Hippocampal formation (tissue), 2 donors: ENCODE data around the gene ITPA.
A peak's percentile ranks its signal among the peaks of the same experiment; 100 is the strongest.
"Not testable (repeated sequence)": the region's sequence is repeated elsewhere in the genome, so short reads cannot be mapped to it uniquely, and the experiment has no call there.

ENCODE experiments used
- DNase-seq, 2 donors: peaks; one replicate each; lab custom pipeline; 2025; lab: John Stamatoyannopoulos, UW

ITPA gene

GRCh38 chr20:3202965-3203314 lies 6.4 kb upstream of the ITPA start:
- no peak for DNase-seq

- DNase-seq = no peak
These were observed 5.8 kb upstream of the ITPA start for GRCh38 chr20:3203315-3204123.

GRCh38 chr20:3204124-3204794 lies 5.0 kb upstream of the ITPA start, which contains the start of gene DDRGK1:
DDRGK1 (minus strand) TSS chr20:3204682; CDS start chr20:3204627, 55 bp downstream.
- peak; percentile 75 to 84 for DNase-seq

GRCh38 chr20:3208786-3209256 lies 477 bp upstream of the ITPA start:
- DNase-seq = no peak

GRCh38 chr20:3209946-3210317 lies 634 bp downstream of the ITPA start:
- no peak for DNase-seq

GRCh38 chr20:3210346-3210745 lies 1.0 kb downstream of the ITPA start:
- no peak for DNase-seq

- no peak for DNase-seq
These were observed 3.9 kb downstream of the ITPA start for GRCh38 chr20:3213226-3213625.

GRCh38 chr20:3215359-3215917 lies 6.1 kb downstream of the ITPA start:
- DNase-seq = not testable (repeated sequence)

GRCh38 chr20:3218307-3218988 lies 9.2 kb downstream of the ITPA start:
- DNase-seq = peak in 1 of 2 donors; percentile 10

- no peak for DNase-seq
These were observed 12.3 kb downstream of the ITPA start for GRCh38 chr20:3221398-3222226.

- no peak for DNase-seq
These were observed 13.6 kb downstream of the ITPA start for GRCh38 chr20:3222635-3223600.

- no peak for DNase-seq
These were observed 14.3 kb downstream of the ITPA start for GRCh38 chr20:3223651-3223993.

- DNase-seq = no peak
These were observed 14.8 kb downstream of the ITPA start for GRCh38 chr20:3223994-3224680.

- no peak for DNase-seq
These were observed 15.6 kb downstream of the ITPA start for GRCh38 chr20:3224681-3225421.

GRCh38 chr20:3226093-3226492 lies 16.8 kb downstream of the ITPA start:
- no peak for DNase-seq

- DNase-seq = no peak
These were observed 17.6 kb downstream of the ITPA start for GRCh38 chr20:3226864-3227263.

- DNase-seq = no peak
These were observed 18.2 kb downstream of the ITPA start for GRCh38 chr20:3227506-3227905.

- no peak for DNase-seq
These were observed 18.8 kb downstream of the ITPA start for GRCh38 chr20:3227936-3228749.
